ENCODE measurements around the gene IMPDH1.

Gene IMPDH1

DNA sequence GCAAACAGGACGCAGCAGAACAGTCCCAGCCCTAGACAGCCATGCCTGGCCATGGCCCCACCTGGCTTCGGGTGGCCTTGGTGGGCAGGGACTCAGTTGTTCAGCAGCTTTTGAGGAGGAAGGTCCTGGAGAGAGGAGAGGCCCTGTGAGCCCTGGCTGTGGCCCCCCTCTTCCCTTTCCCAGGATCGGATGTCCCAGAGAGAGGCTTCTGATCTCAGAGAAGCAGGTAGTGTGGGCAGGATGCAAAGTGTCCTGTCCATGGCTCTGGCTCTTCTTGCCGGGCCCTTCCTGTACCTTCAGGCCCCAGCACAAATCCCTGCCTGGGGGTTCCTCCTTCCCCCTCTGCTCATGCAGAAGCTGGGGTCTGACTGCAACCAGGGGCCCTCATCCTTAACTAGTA is 49.8 kb downstream of the IMPDH1 start:
- no peak for DNase-seq

DNA sequence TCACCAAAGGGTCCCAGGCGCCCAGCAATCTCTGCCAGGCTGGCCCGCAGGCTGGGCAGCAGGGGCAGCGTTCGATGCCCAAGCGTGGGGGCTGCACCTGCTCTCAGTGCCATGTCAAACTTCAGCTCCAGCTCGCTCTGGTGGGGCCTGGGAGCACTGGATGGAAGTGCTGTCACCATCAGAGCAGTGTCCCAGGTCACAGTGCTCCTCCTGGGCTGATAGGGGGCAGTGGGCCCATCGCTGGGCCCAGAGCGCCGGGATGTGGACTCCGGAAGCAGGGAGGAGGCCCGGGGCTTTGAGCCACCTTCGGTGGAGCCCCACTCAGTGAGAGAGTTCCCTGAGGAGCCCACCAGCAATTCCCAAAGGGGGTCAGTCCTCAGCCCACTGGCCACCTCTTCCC is 50.4 kb downstream of the IMPDH1 start:
- DNase-seq: no peak

DNA sequence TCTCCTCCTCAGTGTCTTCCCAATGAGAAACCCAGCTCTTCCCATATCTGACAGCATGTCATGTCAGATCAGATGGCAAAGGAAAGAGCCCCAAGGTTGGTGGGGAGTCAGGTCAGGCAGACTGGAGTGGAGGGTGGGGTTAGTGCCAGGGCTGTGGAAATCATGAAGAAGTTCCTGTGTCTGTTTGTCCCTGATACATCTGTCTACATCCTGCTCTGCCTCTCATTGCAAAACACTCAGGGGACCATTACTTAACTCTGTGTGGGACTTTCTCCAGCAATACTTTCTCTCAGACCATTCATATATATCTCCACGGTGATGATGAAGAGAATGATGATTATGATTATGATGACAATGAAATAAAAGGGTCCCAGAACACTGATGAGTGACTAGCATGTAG is 51.5 kb downstream of the IMPDH1 start:
- no peak for DNase-seq

DNA sequence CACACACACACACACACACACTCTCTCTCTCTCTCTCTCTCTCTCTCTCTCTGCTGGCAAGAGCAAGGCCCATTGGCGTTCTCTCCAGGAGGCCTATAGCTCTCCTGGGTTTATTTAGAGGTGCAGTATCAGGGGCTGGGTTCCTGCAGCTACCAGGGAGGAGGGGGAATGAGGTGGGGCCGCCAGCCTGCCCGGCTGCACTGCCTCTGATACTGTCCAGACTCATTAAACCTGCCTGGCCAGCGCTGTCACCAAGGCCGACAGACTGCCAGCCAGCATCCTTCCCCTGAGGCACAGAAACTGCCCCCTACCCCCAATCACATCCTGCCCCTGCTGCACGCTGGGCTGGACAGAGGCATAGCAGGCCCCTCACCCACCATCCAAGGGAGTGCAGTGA is 52.6 kb downstream of the IMPDH1 start:
- DNase-seq: no peak

DNA sequence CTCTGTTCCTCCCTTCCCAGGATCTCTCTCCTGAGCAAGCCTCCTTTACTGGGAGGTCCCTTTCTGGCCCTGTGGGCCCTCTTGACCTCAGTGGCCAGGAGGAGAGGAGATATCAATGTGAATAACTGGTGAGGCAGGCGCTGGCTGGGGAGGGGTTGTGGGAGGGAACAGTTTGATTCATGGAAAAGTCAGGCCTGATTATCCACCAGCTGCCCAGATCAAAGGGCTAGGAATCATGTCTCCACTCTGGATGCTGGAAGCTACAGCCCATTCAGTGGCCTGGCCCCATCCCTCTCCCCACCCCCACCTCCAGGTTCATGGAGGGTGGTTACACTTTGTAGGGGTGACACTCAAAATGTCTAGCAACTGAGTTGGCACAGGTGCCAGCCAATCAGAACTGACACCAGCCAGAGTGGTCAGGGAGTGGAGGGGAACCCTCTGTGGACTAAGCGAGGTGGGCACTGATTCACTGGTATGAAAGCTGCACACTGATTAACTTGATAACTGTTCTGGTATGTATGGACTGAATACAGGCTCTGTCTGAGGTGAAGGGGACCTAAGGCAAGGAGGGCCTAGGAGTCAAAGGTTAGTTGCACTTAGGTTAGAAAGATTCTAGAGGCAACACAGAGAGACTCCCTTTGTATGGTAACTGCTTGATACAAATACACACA is 53.1 kb downstream of the IMPDH1 start:
- no peak for DNase-seq

DNA sequence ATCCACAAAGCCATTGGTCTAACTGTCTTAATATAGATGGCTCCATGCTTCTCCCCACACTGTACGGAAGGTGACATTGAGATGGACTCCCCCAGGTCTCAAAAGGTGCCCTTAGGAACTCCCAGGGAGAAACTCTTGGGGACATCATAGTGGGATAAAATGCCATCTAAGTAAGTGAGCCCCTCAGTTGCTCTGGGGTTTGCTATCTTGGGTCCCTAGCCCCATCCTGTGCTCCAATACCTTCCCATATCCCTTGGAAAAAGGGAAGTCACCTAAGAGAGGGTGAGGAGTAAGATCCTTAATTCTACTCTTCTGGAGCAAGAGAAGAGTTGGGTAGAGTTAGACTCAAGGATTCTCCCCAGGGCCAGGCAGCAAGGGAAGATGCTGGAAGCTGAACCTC is 56.2 kb downstream of the IMPDH1 start:
- no peak for DNase-seq

DNA sequence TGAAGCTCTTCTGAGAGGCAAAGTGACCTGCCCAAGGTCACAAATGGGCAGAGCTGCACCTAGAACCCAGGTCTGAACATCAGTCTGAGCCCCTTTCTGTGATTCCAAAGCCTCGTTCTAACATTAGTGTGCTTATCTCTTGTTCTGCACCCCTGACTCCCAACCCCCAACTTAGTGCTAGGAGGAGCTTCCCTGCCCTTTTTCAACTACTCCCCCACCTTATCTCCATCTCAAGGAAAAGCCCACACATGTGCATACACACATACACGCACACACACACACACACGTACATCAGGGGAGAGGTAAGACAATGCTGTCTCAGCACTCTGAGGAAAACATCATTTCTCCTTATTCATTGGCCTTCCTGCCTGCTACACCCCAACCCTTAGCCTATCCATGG is 56.6 kb downstream of the IMPDH1 start:
- DNase-seq: no peak

DNA sequence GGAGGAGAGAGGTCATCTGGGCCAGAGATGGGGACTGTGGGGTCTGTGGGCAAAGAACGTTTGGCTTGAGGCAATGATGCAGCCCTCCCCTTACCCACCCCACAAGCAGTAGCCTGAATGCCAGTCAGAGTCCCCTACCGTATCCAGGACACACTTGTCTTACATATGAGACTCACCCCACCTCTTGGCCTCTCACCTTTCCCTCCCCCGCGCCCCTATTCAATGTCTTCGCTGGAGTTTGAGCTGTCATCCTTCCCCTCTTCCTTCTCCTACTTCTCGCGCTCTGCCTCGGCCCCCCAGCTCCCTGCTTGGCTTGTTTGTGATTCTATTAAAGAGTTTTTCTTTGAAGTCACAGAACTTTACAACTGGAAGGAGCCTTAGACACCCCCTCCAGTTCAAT is 57.1 kb downstream of the IMPDH1 start:
- DNase-seq: no peak

DNA sequence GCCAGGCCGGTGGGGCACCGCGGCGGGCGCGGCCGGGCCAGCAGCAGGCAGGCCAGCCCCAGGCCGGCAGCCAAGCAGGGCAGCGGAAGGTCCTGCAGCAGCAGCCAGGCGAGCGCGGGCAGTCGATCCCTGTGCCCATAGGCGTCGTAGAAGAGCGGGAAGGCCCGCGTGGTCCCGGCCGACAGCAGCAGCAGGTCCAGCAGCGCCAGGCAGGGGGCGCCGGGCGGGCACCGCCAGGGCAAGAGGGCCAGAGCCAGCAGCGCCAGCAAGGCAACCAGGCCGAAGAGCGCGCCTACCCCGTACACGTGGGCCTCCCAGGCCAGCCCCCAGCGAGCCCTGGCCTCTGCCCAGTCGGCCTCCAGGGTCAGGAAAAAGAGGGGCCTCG is 57.6 kb downstream of the IMPDH1 start:
- DNase-seq: no peak

DNA sequence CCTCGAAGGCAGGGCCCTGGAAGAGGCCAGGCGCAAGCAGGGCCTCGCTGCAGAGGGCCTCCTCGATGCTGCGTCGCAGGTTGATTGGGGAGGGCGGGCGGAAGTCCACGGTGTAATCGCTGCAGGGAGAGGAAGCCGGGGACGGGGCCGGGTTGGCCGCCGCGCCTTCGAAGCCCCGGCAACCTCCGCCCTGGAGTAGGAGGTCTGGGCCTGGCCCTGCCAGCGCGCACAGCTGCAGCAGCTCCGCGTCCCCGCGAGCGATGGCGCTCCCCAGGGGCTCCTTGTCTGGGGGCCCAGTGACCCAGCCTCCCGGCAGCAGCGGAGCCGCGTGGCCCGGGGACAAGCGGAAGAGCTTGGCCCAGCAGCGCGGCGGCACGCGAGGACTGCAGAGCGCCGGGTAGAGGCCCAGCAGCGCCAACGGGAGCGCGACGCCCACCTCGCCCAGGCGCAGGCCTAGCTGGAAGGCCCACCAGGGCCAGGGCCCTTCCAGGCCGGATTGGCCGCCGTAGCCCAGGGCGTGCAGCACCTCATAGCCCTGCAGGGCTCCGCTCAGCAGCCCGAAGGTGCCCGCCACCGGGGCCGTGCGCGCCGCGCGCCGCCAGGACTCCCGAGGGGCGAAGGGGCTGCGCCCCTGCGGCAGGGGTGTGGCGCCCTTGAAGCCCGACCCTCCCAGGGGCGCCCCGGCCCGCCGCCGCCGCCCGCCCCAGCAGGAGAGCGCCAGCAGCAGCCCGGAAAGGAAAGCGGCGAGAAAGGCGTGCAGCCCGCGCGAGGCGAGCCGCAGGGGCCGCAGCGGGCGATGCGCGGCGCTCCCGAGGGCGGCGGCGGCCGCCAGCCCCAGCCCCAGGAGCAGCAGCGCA is 58.3 kb downstream of the IMPDH1 start:
- no peak for DNase-seq

DNA sequence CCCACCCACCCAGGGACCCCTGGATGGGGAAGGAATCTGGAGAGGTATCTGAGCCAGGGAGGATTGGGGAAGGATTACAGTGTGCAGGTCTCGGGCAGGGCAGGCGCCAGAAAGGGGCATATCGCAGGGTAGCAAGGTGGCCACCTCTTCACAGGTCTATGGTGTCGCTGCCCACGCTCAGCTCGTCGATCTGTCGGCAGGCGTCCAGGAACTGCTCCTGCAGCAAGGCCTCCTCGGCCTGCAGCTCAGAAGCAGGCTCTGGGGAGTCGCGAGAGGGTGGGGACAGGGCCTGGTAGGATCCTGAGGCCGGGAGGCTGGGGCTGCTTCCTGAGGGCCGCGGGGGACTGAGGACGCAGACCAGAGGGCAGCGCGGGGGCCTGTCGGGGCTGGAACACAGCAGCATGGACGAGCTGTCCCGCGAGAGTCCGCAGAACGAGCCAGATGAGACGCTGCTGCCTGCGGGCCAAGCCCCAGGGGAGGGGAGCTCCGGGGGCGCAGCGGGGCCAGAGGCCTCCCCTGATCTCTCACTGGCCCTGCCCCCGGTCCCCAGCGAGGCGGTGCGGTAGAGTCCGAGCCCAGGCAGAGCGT is 59.0 kb downstream of the IMPDH1 start:
- DNase-seq: no peak

DNA sequence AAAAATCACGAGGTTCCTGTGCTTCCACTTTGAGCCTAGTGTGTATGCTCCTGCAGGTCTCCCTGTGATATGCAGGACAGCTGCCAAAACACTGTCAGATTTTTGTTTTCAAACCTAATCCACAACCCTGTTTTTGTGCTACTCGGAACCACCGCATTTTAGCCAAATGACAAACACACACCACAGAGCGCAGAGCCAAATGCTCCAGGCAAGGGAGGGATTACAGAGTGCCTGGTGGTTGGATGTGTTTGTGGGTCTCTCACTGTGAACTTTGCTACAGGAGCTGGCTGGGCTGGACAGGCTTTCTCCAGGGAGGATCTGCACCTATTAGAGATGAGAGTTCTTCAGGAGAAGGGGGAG is 60.3 kb downstream of the IMPDH1 start:
- no peak for DNase-seq

DNA sequence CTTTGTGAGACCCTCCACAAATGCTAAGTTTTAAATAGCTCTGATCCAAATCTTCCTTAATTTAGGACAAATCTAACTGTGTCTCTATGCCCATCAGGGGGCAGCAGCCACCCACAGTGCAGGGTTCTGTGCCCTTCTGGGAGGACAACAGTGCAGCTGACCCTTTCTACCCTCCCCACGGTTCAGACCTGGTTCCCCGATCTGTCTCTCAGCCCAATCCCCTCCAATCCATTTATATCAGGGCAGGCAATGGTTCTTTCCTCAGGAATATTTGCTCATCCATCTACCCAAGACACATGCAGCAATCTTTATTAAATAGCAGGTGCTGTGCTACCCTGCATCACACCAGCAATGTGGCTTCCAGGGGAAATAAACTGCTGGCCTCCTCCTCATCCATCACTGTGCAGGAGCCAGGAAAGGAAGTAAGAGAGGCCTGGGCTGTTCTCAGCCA is 62.1 kb downstream of the IMPDH1 start:
- no peak for DNase-seq

DNA sequence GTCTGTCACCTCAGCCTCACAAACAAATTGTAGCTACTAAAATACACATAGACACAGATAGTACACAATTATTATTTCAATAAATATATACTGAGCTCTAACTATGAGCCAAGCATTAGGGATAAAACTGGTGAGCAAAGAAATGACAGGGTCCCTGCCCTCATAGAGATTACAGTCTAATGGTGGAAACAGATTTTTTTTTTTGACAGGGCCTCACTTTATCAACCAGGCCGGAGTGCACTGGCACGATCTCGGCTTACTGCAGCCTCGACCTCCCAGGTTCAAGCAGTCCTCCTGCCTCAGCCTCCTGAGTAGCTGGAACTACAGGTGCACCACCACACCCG is 65.4 kb downstream of the IMPDH1 start:
- no peak for DNase-seq

DNA sequence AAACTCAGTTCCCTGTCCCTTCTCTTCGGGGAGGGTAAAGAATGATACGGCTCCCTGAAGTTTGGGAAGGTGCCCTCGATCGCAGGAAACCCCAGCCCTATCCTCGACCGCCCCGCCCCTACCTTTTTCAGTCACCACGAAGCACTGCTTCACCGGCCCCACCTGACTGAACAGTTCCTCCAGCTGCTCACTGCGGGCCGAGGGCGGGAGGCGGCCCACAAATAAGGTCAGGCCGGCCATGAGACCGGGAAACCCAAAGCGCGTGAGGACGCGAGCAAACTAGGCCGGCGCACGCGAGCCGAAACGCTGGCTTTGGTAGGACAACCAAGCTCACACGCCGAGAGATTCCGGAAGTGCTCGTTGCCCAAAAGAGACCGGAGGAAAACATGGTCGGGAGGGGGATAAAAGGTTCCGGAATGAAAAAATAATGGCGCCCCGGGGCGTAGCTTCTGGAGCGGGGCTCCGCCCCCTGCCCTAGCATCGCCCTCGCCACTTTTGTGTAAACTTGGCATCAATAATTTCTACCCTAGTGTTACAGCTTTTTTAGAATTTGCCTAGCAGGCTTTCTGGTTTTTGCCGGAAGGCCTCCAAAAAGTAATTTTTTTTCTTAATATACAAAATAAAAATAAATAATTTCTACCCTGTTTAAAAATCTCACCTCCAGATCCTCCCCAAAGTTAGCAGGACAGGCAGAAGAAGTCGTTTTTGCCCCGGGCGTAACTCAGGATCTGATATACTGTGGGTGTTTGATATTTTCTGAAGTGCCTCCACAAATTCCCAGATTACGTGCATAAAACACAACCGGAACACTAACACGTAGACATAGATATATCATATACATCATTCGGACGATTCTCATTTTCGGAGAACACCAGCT is 66.0 kb downstream of the IMPDH1 start, which contains the start of gene RBM28:
Gene RBM28, minus strand, starts transcription at position 355 of the 877 bp plus-strand sequence. Its CDS starts 115 bp downstream, at position 240.
- DNase-seq: peak; percentile 72

Data from NCI-H1048 (cell line).